ENCODE data around the gene BIRC5.

The BIRC5 gene

DNA sequence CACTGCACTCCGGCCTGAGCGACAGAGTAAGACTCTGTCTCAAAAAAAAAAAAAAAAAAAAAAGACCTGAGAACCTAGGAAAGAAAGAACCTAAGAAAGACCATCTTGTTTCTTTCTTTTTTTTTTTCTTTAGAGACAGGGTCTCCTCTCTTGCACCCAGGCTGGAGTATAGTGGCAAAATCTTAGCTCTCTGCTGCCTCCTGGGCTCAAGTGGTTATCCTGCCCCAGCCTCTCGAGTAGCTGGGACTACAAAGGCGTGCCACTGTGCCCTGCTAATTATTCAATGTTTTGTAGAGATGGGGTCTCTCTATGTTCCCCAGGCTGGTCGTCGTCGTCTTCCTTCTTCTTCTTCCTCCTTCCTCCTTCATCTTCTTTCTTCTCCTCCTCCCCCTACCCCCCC lies 7.8 kb upstream of the BIRC5 start:
- Histone ChIP-seq H3K36me3 (ENCODE audit: insufficient read depth, low read length) (peaks cover 4% of the 10 kb centered on the region; the same call in 1 of the 2 replicates), H3K79me2 (ENCODE audit: insufficient read depth, low read length) (no peaks in the 10 kb centered on the region), H3K4me1 (ENCODE audit: insufficient read depth, low read length, poor library complexity, severe bottlenecking) (no peaks in the 10 kb centered on the region), H2AFZ (ENCODE audit: low read length) (no peak overlapping the region), H3K9me2 (replicated peaks; ENCODE audit: low read depth, low read length) (no peaks in the 10 kb centered on the region), H3K4me2 (ENCODE audit: low read depth, low read length, poor library complexity, severe bottlenecking) (no peak overlapping the region), H3K9me3 (ENCODE audit: insufficient read depth, low read depth, low read length) (no peaks in the 10 kb centered on the region), H3K27me3 (ENCODE audit: insufficient read depth, low read length, poor library complexity, severe bottlenecking) (no peaks in the 10 kb centered on the region), H3K4me3 (ENCODE audit: low read length, poor library complexity, severe bottlenecking) (no peak overlapping the region), H4K20me1 (ENCODE audit: insufficient read depth, low read length, poor library complexity, severe bottlenecking) (no peaks in the 10 kb centered on the region), H3F3A (ENCODE audit: low read depth) (no peaks in the 10 kb centered on the region), H3K9ac (ENCODE audit: low read depth, low read length, poor library complexity, severe bottlenecking) (no peak overlapping the region)
- TF ChIP-seq, protein P1, sequence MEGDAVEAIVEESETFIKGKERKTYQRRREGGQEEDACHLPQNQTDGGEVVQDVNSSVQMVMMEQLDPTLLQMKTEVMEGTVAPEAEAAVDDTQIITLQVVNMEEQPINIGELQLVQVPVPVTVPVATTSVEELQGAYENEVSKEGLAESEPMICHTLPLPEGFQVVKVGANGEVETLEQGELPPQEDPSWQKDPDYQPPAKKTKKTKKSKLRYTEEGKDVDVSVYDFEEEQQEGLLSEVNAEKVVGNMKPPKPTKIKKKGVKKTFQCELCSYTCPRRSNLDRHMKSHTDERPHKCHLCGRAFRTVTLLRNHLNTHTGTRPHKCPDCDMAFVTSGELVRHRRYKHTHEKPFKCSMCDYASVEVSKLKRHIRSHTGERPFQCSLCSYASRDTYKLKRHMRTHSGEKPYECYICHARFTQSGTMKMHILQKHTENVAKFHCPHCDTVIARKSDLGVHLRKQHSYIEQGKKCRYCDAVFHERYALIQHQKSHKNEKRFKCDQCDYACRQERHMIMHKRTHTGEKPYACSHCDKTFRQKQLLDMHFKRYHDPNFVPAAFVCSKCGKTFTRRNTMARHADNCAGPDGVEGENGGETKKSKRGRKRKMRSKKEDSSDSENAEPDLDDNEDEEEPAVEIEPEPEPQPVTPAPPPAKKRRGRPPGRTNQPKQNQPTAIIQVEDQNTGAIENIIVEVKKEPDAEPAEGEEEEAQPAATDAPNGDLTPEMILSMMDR (conservative IDR thresholded peaks at IDR 0.05; ENCODE audit: low read length), result peak; percentile 15; the same call in 1 of the 2 replicates
- no peak for TF ChIP-seq EZH2phosphoT487 (IDR thresholded peaks at IDR 0.05; ENCODE audit: borderline replicate concordance)

DNA sequence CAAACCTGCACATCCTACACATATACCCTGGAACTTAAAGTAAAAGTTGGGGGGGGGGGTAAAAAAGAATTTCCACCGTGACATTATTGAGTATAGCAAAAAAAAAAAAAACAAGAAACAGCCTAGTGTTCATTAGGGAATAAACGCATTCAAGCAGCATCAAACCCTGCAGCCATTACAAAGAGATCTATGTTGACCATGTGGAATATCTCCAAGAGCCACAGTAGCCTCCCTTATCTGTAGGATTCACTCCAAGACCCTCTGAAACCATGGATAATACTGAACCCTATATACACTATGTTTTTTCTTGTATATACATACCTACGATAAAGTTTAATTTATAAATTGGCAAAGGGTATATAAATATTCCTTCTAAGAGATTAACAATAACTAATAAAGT lies 5.6 kb upstream of the BIRC5 start:
- H3K9me2 ChIP-seq (replicated peaks; ENCODE audit: low read depth, low read length), result no peaks in the 10 kb centered on the region
- H2AFZ ChIP-seq (ENCODE audit: low read length), result no peak overlapping the region
- H3F3A ChIP-seq (ENCODE audit: low read depth), result no peaks in the 10 kb centered on the region
- H3K79me2 ChIP-seq (ENCODE audit: insufficient read depth, low read length), result no peaks in the 10 kb centered on the region
- H3K4me3 ChIP-seq (ENCODE audit: low read length, poor library complexity, severe bottlenecking), result no peak overlapping the region
- H3K9ac ChIP-seq (ENCODE audit: low read depth, low read length, poor library complexity, severe bottlenecking), result no peak overlapping the region
- H3K9me3 ChIP-seq (ENCODE audit: insufficient read depth, low read depth, low read length), result no peaks in the 10 kb centered on the region
- no peaks in the 10 kb centered on the region for H3K4me1 ChIP-seq (ENCODE audit: insufficient read depth, low read length, poor library complexity, severe bottlenecking)
- H3K36me3 ChIP-seq (ENCODE audit: insufficient read depth, low read length), result no peaks in the 10 kb centered on the region; the same call in 1 of the 2 replicates
- no peak for TF ChIP-seq EZH2phosphoT487 (IDR thresholded peaks at IDR 0.05; ENCODE audit: borderline replicate concordance)
- TF ChIP-seq, protein P1 (conservative IDR thresholded peaks at IDR 0.05; ENCODE audit: low read length), result no peak
- H3K4me2 ChIP-seq (ENCODE audit: low read depth, low read length, poor library complexity, severe bottlenecking), result no peak overlapping the region
- H3K27me3 ChIP-seq (ENCODE audit: insufficient read depth, low read length, poor library complexity, severe bottlenecking), result no peaks in the 10 kb centered on the region
- no peaks in the 10 kb centered on the region for H4K20me1 ChIP-seq (ENCODE audit: insufficient read depth, low read length, poor library complexity, severe bottlenecking)

DNA sequence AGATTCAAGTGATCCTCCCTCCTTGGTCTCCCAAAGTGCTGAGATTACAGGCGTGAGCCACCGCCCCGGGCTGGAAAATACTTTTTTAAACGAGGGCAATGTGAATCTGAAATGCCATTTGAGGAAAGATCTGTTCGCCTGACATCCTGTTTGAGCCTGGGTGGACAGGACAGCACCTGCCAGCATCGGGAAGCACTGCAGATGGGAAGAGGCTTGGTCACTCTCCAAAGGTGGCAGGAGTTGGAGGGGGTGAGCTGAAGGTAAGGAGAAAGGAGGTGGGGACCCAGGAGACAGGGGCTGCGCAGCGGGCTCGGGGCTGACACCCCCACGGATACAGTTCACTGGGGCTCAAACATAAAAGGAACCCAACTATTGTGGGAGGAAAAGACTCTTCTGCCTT lies 3.9 kb upstream of the BIRC5 start:
- Histone ChIP-seq H3K9me2 (replicated peaks; ENCODE audit: low read depth, low read length) (no peaks in the 10 kb centered on the region), H3K4me3 (ENCODE audit: low read length, poor library complexity, severe bottlenecking) (no peak overlapping the region), H4K20me1 (ENCODE audit: insufficient read depth, low read length, poor library complexity, severe bottlenecking) (no peaks in the 10 kb centered on the region), H2AFZ (ENCODE audit: low read length) (no peak overlapping the region), H3K9me3 (ENCODE audit: insufficient read depth, low read depth, low read length) (no peaks in the 10 kb centered on the region), H3K27me3 (ENCODE audit: insufficient read depth, low read length, poor library complexity, severe bottlenecking) (no peaks in the 10 kb centered on the region), H3K4me1 (ENCODE audit: insufficient read depth, low read length, poor library complexity, severe bottlenecking) (no peaks in the 10 kb centered on the region), H3K36me3 (ENCODE audit: insufficient read depth, low read length) (no peaks in the 10 kb centered on the region), H3K4me2 (ENCODE audit: low read depth, low read length, poor library complexity, severe bottlenecking) (no peak overlapping the region), H3K79me2 (ENCODE audit: insufficient read depth, low read length) (peaks cover 11% of the 10 kb centered on the region), H3K9ac (ENCODE audit: low read depth, low read length, poor library complexity, severe bottlenecking) (no peak overlapping the region), H3F3A (ENCODE audit: low read depth) (no peaks in the 10 kb centered on the region)
- TF ChIP-seq, protein P1 (conservative IDR thresholded peaks at IDR 0.05; ENCODE audit: low read length), result no peak
- no peak for TF ChIP-seq EZH2phosphoT487 (IDR thresholded peaks at IDR 0.05; ENCODE audit: borderline replicate concordance)
